GM12891 (cell line): ENCODE data around the gene LRRC72.

Experiments used
- PAX5 ChIP-seq: IDR thresholded peaks from 2 replicates; pipeline ENCODE4 v1.6.1; 2011; ENCODE audit warnings: low read length, moderate library complexity, mild to moderate bottlenecking; ENCODE audit not compliant: insufficient read depth, severe bottlenecking
- POLR2A ChIP-seq: IDR thresholded peaks from 2 replicates; pipeline ENCODE4 v1.6.1; 2011; ENCODE audit warnings: low read depth, low read length, control low read depth
- POLR2AphosphoS5 ChIP-seq: IDR thresholded peaks from 2 replicates; pipeline ENCODE4 v1.6.1; 2011; ENCODE audit warnings: low read depth, low read length, control low read depth
- POU2F2 ChIP-seq: IDR thresholded peaks from 2 replicates; pipeline ENCODE4 v1.6.1; 2011; ENCODE audit warnings: low read depth, mild to moderate bottlenecking, control low read depth, low read length, moderate library complexity
- SPI1 ChIP-seq: IDR thresholded peaks from 2 replicates; pipeline ENCODE4 v1.6.1; 2011; ENCODE audit warnings: low read depth, low read length, control low read depth
- TAF1 ChIP-seq: IDR thresholded peaks from 2 replicates; pipeline ENCODE4 v1.6.1; 2011; ENCODE audit warnings: low read depth, low read length, control low read depth

DNA sequence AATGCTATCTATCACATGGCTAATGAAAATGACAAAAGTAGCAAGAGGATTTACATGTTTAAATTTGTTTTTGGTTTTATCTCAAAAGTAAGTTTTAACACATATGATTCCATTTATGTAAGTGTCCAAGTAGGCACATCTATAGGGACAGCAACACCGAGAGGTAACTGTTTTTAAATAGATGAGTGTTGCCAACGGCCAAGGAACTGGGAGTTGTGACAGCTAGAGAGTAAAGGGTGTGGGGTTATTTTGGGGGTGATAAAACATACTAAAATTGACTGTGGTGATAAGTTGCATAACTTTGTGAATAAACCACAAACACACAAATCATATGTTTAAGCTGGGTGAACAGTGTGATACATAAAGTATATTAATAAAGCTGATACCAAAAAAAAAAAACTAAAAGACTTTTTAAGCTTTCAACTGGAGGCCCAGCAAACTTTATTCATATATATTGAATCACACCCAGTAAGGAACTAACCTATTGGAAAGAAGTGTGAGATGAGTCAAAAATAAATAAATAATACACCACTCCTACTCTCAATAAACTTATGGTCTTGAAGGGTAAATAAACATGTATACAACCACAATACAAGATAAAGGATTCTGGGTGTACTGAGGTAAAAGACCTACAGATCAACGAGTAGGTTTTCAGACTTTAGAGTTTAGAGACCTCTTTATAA lies 33.0 kb downstream of the LRRC72 start:
- no peak for TF ChIP-seq POLR2AphosphoS5
- TF ChIP-seq TAF1, result no peak
- no peak for TF ChIP-seq SPI1
- no peak for TF ChIP-seq POLR2A
- no peak for TF ChIP-seq POU2F2
- TF ChIP-seq PAX5, result no peak
